GM12872 (cell line): ENCODE results near the gene ATP1B3.

ENCODE experiments used
- TF ChIP-seq, protein P1 (sequence below): IDR thresholded peaks from 3 replicates; pipeline ENCODE4 v1.5.1; 2011; ENCODE audit warnings: low read depth, mild to moderate bottlenecking, low read length, moderate library complexity; ENCODE audit not compliant: insufficient read depth

ATP1B3 gene

GRCh38 chr3:141913150-141913811 lies 36.8 kb downstream of the ATP1B3 start:
- TF ChIP-seq, protein P1, sequence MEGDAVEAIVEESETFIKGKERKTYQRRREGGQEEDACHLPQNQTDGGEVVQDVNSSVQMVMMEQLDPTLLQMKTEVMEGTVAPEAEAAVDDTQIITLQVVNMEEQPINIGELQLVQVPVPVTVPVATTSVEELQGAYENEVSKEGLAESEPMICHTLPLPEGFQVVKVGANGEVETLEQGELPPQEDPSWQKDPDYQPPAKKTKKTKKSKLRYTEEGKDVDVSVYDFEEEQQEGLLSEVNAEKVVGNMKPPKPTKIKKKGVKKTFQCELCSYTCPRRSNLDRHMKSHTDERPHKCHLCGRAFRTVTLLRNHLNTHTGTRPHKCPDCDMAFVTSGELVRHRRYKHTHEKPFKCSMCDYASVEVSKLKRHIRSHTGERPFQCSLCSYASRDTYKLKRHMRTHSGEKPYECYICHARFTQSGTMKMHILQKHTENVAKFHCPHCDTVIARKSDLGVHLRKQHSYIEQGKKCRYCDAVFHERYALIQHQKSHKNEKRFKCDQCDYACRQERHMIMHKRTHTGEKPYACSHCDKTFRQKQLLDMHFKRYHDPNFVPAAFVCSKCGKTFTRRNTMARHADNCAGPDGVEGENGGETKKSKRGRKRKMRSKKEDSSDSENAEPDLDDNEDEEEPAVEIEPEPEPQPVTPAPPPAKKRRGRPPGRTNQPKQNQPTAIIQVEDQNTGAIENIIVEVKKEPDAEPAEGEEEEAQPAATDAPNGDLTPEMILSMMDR: peak; percentile 60

DNA sequence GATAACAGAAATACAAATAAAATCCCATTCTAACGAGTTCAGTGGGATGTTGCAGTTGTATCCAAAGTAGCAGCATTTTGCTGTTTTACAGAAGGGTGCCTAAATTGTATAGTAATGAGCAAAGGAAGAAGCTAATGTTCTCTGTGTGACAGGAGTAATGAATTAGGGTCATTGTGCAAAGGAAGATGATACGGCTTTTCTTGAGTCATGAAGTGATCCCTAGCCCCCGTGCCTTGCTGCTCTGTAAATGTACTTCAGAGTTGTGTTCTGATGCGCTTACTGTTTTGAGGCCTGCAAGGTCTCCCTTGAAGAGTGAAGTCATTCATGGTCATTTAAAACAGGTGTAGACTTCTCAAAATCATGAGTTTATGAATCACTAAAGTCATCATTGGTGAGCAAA lies 37.9 kb downstream of the ATP1B3 start:
- TF ChIP-seq, protein P1: no peak

DNA sequence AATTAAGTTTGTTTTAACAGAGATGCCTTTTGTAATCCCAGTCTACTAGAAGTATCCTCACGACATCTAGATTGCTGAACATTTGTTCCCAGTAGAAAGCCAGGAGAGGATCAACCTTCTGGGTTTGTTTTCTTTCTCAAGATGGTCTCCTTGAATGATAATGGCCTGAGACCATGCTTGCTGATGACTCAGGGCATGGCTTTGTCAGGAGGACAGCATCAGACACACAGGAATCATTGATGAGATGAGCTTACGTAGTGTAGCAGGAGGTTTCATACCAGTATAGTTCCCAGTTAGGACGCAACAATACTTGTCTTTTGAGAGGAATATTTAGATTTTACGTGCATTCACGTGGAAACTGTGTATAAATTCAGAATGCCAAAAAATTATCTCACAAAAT lies 38.6 kb downstream of the ATP1B3 start:
- TF ChIP-seq, protein P1: no peak

DNA sequence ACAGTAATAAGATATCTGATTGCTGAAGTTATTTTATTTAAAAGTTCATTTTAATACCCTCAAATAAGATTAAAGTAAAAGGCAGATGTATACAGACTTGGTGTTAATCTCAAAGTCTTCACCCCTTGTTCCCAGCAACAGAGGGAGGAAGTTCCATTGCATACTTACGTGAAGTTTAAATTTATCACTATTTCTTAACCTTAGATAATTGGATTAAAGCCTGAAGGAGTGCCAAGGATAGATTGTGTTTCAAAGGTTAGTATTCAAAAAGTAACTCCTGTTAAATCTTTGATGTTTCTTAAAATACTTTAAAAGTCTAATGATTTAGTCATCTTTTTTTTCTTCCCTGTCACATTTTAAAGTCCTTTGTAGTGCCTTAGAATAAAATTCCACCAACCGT lies 39.3 kb downstream of the ATP1B3 start:
- TF ChIP-seq, protein P1: no peak

GRCh38 chr3:141920701-141921100 lies 44.3 kb downstream of the ATP1B3 start:
- TF ChIP-seq, protein P1: no peak

DNA sequence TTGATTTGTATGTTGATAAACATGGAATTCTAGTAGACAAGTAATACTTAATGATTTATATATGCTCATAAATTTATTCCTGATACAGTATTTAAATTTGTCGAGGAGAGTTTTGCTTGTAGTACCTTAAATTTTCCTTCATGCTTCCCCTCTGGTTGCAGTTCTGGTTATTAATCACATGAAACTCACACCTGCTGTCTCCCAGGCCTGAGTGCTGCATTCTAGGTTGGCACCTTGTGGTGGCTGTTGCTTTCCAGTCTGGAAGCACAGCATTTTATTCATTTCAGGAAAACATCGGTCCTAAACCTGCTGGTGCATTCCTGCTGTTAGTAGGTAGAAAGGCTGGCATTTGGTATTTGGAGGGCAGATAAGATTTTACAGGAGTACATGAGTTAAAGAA lies 44.9 kb downstream of the ATP1B3 start:
- TF ChIP-seq, protein P1: no peak

DNA sequence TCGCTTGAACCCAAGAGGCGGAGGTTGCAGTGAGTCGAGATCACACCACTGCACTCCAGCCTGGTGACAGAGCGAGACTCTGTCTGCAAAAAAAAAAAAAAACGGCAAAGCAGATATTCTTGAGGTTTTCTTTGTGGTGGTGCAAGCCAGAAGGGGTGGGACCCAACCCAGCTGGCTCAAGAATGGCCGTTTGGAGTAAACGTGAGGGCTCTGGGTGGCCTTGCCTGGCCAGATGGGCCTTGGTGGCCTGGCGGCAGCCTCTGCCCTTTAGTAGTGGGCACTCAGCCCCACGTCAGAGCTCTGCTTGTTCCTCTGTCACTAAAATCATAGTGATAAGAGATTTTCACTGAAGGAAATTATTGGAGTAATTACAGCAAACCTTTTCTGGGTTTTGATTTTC lies 50.5 kb downstream of the ATP1B3 start:
- TF ChIP-seq, protein P1: no peak
